K562 (cell line): ENCODE results near the gene DUSP28. TPM values are rescaled to one million over a fixed set of nuclear protein-coding genes. Genes with fewer than 3 reads are reported as not detected.

Experiments
- ATAC-seq: fragments of 200-7000 bp; cut with Tn5 transposase; 3 replicates; pipeline ENCODE4 v1.9.1; 2020; ENCODE audit warnings: moderate library complexity
- BruUV-seq: library from RNA; stranded (reverse); fragments of 400-500 nt; replicated peaks from 2 replicates; lab custom pipeline; 2021; lab: Mats Ljungman, UMichigan
- CTCF ChIA-PET: fragments of 300-600 bp; formaldehyde crosslinking; extraction: SDS; loops from one replicate; lab custom pipeline; 2021; ENCODE audit warnings: low intra/inter-chr PET ratio; lab: Yijun Ruan, JAX
- POLR2A ChIA-PET: fragments of 300-600, 350-650 bp; sonication (Branson Sonifier 250); formaldehyde crosslinking; extraction: SDS; loops from one replicate; lab custom pipeline; 2021; ENCODE audit warnings: antibody characterized with exemption, inconsistent platforms; lab: Yijun Ruan, JAX
- DNase-seq, 4 experiments: peaks; one replicate each; pipeline versions ENCODE4 v3.0.0 to v3.0.0-alpha.2; 2011 to 2018; ENCODE audit warnings: low spot score in 3 of 4, mixed read lengths in 3 of 4; ENCODE audit errors: extremely low read depth in 1 of 4
- FAIRE-seq: peaks from 2 replicates; lab custom pipeline; 2011; peaks lifted over from hg19 to GRCh38; lab: Jason Lieb, UNC
- H2AFZ ChIP-seq: 2 replicates; pipeline ENCODE4 v1.6.0; 2011; ENCODE audit warnings: low read depth, low read length, control low read depth, inconsistent platforms
- H3K27ac ChIP-seq: fragments of 200-600 bp; 3 replicates; pipeline ENCODE4 v1.8.0; 2011; ENCODE audit warnings: low read depth, mild to moderate bottlenecking, control low read depth, inconsistent platforms, low read length, moderate library complexity, mixed read lengths; ENCODE audit errors: extremely low read depth
- H3K27me3 ChIP-seq, 2 experiments: fragments of 300-600 bp in 1 of 2; 2 replicates in 1 of 2; 3 replicates in 1 of 2; pipeline versions ENCODE4 v1.6.0 to v1.8.0; 2011; ENCODE audit warnings: inconsistent platforms in 2 of 2, low read length in 2 of 2, mild to moderate bottlenecking in 1 of 2, mixed read lengths in 1 of 2, moderate library complexity in 1 of 2; ENCODE audit not compliant: control insufficient read depth in 2 of 2, insufficient read depth in 2 of 2
- H3K36me3 ChIP-seq: fragments of 300-600 bp; 3 replicates; pipeline ENCODE4 v1.8.0; 2011; ENCODE audit warnings: mild to moderate bottlenecking, low read length, inconsistent platforms; ENCODE audit not compliant: control insufficient read depth, insufficient read depth
- H3K4me1 ChIP-seq, 2 experiments: fragments of 200-600 bp in 1 of 2; replicated peaks in 1 of 2; 2 replicates in 1 of 2; 3 replicates in 1 of 2; pipeline versions ENCODE4 v1.5.1 to v1.8.0; 2011; ENCODE audit warnings: inconsistent platforms in 2 of 2, low read length in 2 of 2, mild to moderate bottlenecking in 1 of 2, mixed read lengths in 1 of 2, moderate library complexity in 1 of 2; ENCODE audit not compliant: control insufficient read depth in 2 of 2, insufficient read depth in 2 of 2
- H3K4me2 ChIP-seq: 2 replicates; pipeline ENCODE4 v1.6.1; 2011; ENCODE audit warnings: low read length, control low read depth, inconsistent platforms, mixed read lengths; ENCODE audit not compliant: insufficient read depth
- H3K4me3 ChIP-seq: fragments of 200-600 bp; sonication (generic), shearing (Covaris generic); 2 replicates; pipeline ENCODE4 v1.5.1; 2016; ENCODE audit warnings: control low read depth, inconsistent platforms
- H3K79me2 ChIP-seq: fragments of 200-600 bp; 3 replicates; pipeline ENCODE4 v1.8.0; 2011; ENCODE audit warnings: low read length, inconsistent platforms; ENCODE audit not compliant: control insufficient read depth, insufficient read depth
- H3K9ac ChIP-seq, 2 experiments: 2 replicates each; pipeline versions ENCODE4 v1.6.0 to v1.6.1; 2011; ENCODE audit warnings: low read depth in 2 of 2, low read length in 2 of 2, control low read depth in 1 of 2, inconsistent platforms in 1 of 2, mild to moderate bottlenecking in 1 of 2, mixed read lengths in 1 of 2; ENCODE audit not compliant: insufficient read depth in 1 of 2
- H3K9me1 ChIP-seq: one replicate; pipeline ENCODE4 v1.6.0; 2011; ENCODE audit warnings: inconsistent platforms, mild to moderate bottlenecking, low read length, moderate library complexity; ENCODE audit not compliant: control insufficient read depth, insufficient read depth
- H3K9me3 ChIP-seq: replicated peaks from 2 replicates; pipeline ENCODE4 v1.5.1; 2011; ENCODE audit warnings: low read depth, low read length, inconsistent platforms; ENCODE audit not compliant: control insufficient read depth, insufficient read depth
- H4K20me1 ChIP-seq: replicated peaks from 2 replicates; pipeline ENCODE4 v1.6.1; 2011; ENCODE audit warnings: low read length, inconsistent platforms, mixed read lengths; ENCODE audit not compliant: control insufficient read depth, insufficient read depth
- GABPB1 ChIP-seq: sonication (generic); formaldehyde crosslinking; IDR thresholded peaks from 2 replicates; pipeline ENCODE4 v1.8.0; 2022; ENCODE audit warnings: mild to moderate bottlenecking, missing genetic modification reagents
- KLF16 ChIP-seq: IDR thresholded peaks from 2 replicates; pipeline ENCODE4 v1.6.1; 2016; ENCODE audit warnings: antibody characterized with exemption
- PHF21A ChIP-seq: fragments of 450-650 bp; IDR thresholded peaks from 2 replicates; pipeline ENCODE4 v1.6.1; 2017; ENCODE audit warnings: low read depth, borderline replicate concordance
- SIRT6 ChIP-seq: IDR thresholded peaks from one replicate; pipeline ENCODE4 v1.6.1; 2012; ENCODE audit warnings: low read depth, mild to moderate bottlenecking, control low read depth, inconsistent platforms, low read length, moderate library complexity
- ZNF23 ChIP-seq: fragments of 250-450 bp; sonication (Bioruptor Pico); IDR thresholded peaks from 2 replicates; pipeline ENCODE4 v1.4.0; 2020; ENCODE audit warnings: mild to moderate bottlenecking
- ZNF764 ChIP-seq: fragments of 250-450 bp; sonication (Bioruptor Pico); IDR thresholded peaks from 2 replicates; pipeline ENCODE4 v1.4.0; 2020; ENCODE audit warnings: low read depth, mild to moderate bottlenecking, moderate library complexity
- WGBS: fragments of 100-300 bp; shearing (Covaris generic); methylation state at CpG from one replicate; pipeline ENCODE4 v1.1.6; 2016; ENCODE audit warnings: low coverage, mixed read lengths; ENCODE audit not compliant: insufficient coverage; ENCODE audit errors: missing lambda C conversion rate; 5-methylcytosine and 5-hydroxymethylcytosine counted together
- in situ Hi-C: fragments of 300-500 bp; cut with MboI; formaldehyde crosslinking; loops from 4 replicates; pipeline ENCODE4 v1.15.0; 2018; ENCODE audit warnings: inconsistent platforms, mixed read lengths
- intact Hi-C: fragments of 100-400 bp; cut with micrococcal nuclease; formaldehyde crosslinking; loops from 2 replicates; pipeline ENCODE4 v1.14.2; 2022
- polyA plus RNA-seq, 8 experiments: library from polyadenylated mRNA; depleted of rRNA in 4 of 8; stranded (reverse) in 5 of 8; unstranded in 3 of 8; fragments of >200 nt; fragmentation: Nextera tagmentation in 2 of 8; fragmentation: Illumina TruSeq in 1 of 8; extraction: Ambion mirVana in 2 of 8; extraction: Trizol in 1 of 8; gene quantifications; 2 replicates each; pipeline versions ENCODE4 v1.2.1 to v1.2.3, GENCODE V29; 2011 to 2014; ENCODE audit warnings: inconsistent platforms in 1 of 8, missing spikeins in 1 of 8
- total RNA-seq, 7 experiments: library from RNA; depleted of rRNA in 6 of 7; stranded (reverse); fragments of >200 nt in 6 of 7; fragmentation: Illumina TruSeq in 2 of 7; extraction: Trizol in 2 of 7; gene quantifications; 2 replicates each; pipeline versions ENCODE4 v1.2.1 to v1.2.3, GENCODE V29; 2011 to 2021; ENCODE audit warnings: low replicate concordance in 1 of 7
- TF ChIP-seq, protein P1 (sequence below): fragments of 250-450 bp; sonication (Bioruptor Pico); IDR thresholded peaks from 2 replicates; pipeline ENCODE4 v1.8.0; 2021; ENCODE audit warnings: mild to moderate bottlenecking, moderate library complexity
- TF ChIP-seq, protein P2 (sequence below), 2 experiments: IDR thresholded peaks; 2 replicates each; pipeline ENCODE4 v1.6.1; 2011; ENCODE audit warnings: borderline replicate concordance in 1 of 2, control low read depth in 1 of 2, low read depth in 1 of 2, low read length in 1 of 2, mild to moderate bottlenecking in 1 of 2, mixed read lengths in 1 of 2, moderate library complexity in 1 of 2; ENCODE audit not compliant: insufficient read depth in 1 of 2, insufficient read length in 1 of 2, poor library complexity in 1 of 2, severe bottlenecking in 1 of 2; ENCODE audit errors: extremely low read depth in 1 of 2
- TF ChIP-seq, protein P3 (sequence below): fragments of 250-450 bp; sonication (Bioruptor Pico); IDR thresholded peaks from 2 replicates; pipeline ENCODE4 v1.8.0; 2022; ENCODE audit warnings: inconsistent platforms, mild to moderate bottlenecking, moderate library complexity, borderline replicate concordance
- TF ChIP-seq, protein P4 (sequence below): fragments of 450-650 bp; IDR thresholded peaks from 2 replicates; pipeline ENCODE4 v1.7.1; 2018; ENCODE audit warnings: mild to moderate bottlenecking, low read depth; ENCODE audit not compliant: partially characterized antibody
- TF ChIP-seq, protein P5 (sequence below): sonication (generic); formaldehyde crosslinking; IDR thresholded peaks from 2 replicates; pipeline ENCODE4 v1.5.0; 2020; ENCODE audit warnings: missing genetic modification reagents

The DUSP28 gene
- total and polyA plus RNA-seq, 9 of the 15 experiments (the other 6 are each of a cell fraction or from before 2014, with no cell fraction given) = 2.8 to 8.1 (median 4.2) TPM

DNA sequence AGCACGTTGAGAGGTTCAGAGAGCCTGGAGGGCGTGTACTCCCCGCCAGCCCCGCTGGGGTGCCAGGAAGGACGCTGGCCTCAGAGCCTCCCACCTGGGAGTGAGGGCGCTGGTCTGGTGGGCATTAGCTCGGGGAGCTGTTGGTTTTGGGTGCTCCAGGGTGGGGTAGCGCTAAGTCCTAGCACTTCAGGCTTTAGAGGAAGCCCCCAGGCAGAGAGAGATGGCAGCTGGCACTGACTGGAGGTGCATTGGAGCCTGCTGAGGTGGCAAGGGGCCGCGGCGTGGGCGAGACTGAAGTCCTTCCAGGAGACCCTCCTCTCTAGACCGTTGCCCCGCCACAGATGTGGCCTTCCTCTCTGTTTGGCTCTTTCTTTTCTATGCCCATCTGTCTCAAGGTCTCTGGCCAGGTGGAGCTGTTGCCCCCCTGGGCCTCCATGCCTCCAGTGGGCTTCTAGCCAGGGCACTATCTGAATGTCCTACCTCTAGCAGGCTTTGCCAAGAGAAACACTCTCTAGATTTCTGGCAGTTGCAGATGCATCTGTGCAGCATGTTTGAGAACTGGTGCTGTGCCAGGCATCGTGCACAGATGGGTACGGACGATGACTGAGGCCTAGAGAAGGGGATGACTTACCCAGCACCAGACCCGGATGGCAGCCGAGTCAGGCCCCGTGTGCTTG is 33.0 kb downstream of the DUSP28 start:
- H3K27me3 ChIP-seq = no peaks in the 10 kb centered on the region
- no peaks in the 10 kb centered on the region for H3K9me3 ChIP-seq
- DNase-seq (no peak), ATAC-seq (no peak), FAIRE-seq (no peak)
- H3K9ac ChIP-seq = no peak overlapping the region
- in situ Hi-C loops = no loop called here
- ChIA-PET POLR2A (interaction anchor here (0.8 to 1.1 kb wide), 2 partner anchors 9 to 15 kb away, joined by 3 to 4 read pairs; no protein-coding TSS in a partner anchor), CTCF (no interaction called here)
- H3K4me2 ChIP-seq = no peak overlapping the region
- H3K27ac ChIP-seq = no peak overlapping the region
- no peak overlapping the region for H3K4me3 ChIP-seq
- peaks cover 0 to 37% of the 10 kb centered on the region in 2 experiments; a peak in 3 of 5 replicates for H3K4me1 ChIP-seq
- BruUV-seq = no TSS peak
- no peaks in the 10 kb centered on the region for H4K20me1 ChIP-seq
- intact Hi-C loops = no loop called here
- no peak overlapping the region for H2AFZ ChIP-seq
- H3K79me2 ChIP-seq = peaks cover 7% of the 10 kb centered on the region
- 86% methylated on average over 8 of the region's 20 CpGs for WGBS
- H3K9me1 ChIP-seq = no peaks in the 10 kb centered on the region
- peaks cover 30% of the 10 kb centered on the region; the same call in 2 of the 3 replicates for H3K36me3 ChIP-seq
- TF ChIP-seq, protein P1, sequence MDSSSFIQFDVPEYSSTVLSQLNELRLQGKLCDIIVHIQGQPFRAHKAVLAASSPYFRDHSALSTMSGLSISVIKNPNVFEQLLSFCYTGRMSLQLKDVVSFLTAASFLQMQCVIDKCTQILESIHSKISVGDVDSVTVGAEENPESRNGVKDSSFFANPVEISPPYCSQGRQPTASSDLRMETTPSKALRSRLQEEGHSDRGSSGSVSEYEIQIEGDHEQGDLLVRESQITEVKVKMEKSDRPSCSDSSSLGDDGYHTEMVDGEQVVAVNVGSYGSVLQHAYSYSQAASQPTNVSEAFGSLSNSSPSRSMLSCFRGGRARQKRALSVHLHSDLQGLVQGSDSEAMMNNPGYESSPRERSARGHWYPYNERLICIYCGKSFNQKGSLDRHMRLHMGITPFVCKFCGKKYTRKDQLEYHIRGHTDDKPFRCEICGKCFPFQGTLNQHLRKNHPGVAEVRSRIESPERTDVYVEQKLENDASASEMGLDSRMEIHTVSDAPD = no peak
- TF ChIP-seq, protein P2, sequence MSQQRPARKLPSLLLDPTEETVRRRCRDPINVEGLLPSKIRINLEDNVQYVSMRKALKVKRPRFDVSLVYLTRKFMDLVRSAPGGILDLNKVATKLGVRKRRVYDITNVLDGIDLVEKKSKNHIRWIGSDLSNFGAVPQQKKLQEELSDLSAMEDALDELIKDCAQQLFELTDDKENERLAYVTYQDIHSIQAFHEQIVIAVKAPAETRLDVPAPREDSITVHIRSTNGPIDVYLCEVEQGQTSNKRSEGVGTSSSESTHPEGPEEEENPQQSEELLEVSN (IDR thresholded peaks at IDR 0.05; ENCODE audit: borderline replicate concordance in 1 of 2, extremely low read depth in 1 of 2, insufficient read depth in 1 of 2, insufficient read length in 1 of 2, low read depth in 1 of 2, low read length in 1 of 2, poor library complexity in 1 of 2, severe bottlenecking in 1 of 2) = no peak
- TF ChIP-seq ZNF23 (CRISPR knock-in tag) (no peak), GABPB1 (CRISPR knock-in tag) (no peak), SIRT6 (no peak), ZNF764 (CRISPR knock-in tag) (no peak), PHF21A (no peak), KLF16 (no peak)
- TF ChIP-seq, protein P3, sequence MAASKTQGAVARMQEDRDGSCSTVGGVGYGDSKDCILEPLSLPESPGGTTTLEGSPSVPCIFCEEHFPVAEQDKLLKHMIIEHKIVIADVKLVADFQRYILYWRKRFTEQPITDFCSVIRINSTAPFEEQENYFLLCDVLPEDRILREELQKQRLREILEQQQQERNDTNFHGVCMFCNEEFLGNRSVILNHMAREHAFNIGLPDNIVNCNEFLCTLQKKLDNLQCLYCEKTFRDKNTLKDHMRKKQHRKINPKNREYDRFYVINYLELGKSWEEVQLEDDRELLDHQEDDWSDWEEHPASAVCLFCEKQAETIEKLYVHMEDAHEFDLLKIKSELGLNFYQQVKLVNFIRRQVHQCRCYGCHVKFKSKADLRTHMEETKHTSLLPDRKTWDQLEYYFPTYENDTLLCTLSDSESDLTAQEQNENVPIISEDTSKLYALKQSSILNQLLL (CRISPR knock-in tag) = no peak
- TF ChIP-seq, protein P4, sequence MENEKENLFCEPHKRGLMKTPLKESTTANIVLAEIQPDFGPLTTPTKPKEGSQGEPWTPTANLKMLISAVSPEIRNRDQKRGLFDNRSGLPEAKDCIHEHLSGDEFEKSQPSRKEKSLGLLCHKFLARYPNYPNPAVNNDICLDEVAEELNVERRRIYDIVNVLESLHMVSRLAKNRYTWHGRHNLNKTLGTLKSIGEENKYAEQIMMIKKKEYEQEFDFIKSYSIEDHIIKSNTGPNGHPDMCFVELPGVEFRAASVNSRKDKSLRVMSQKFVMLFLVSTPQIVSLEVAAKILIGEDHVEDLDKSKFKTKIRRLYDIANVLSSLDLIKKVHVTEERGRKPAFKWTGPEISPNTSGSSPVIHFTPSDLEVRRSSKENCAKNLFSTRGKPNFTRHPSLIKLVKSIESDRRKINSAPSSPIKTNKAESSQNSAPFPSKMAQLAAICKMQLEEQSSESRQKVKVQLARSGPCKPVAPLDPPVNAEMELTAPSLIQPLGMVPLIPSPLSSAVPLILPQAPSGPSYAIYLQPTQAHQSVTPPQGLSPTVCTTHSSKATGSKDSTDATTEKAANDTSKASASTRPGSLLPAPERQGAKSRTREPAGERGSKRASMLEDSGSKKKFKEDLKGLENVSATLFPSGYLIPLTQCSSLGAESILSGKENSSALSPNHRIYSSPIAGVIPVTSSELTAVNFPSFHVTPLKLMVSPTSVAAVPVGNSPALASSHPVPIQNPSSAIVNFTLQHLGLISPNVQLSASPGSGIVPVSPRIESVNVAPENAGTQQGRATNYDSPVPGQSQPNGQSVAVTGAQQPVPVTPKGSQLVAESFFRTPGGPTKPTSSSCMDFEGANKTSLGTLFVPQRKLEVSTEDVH = no peak
- TF ChIP-seq, protein P5, sequence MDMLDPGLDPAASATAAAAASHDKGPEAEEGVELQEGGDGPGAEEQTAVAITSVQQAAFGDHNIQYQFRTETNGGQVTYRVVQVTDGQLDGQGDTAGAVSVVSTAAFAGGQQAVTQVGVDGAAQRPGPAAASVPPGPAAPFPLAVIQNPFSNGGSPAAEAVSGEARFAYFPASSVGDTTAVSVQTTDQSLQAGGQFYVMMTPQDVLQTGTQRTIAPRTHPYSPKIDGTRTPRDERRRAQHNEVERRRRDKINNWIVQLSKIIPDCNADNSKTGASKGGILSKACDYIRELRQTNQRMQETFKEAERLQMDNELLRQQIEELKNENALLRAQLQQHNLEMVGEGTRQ = no peak
